ENCODE measurements around the gene NCOA3.
"Not testable (repeated sequence)": the region's sequence is repeated elsewhere in the genome, so short reads cannot be mapped to it uniquely, and the experiment has no call there.

Gene NCOA3

GRCh38 chr20:47588158-47588557 is 86.5 kb downstream of the NCOA3 start:
- no peak for DNase-seq (ENCODE audit: low spot score)
- in situ Hi-C loops (cut with MboI; ENCODE audit: low pct_unique_long_range_greater_than_20kb, low sequenced_read_pairs, unreplicated experiment) = no loop called here
- TF ChIP-seq CTCF (IDR thresholded peaks at IDR 0.05; ENCODE audit: extremely low read depth, insufficient read depth, missing control alignments) = no peak

GRCh38 chr20:47591231-47591630 is 89.5 kb downstream of the NCOA3 start:
- DNase-seq (ENCODE audit: low spot score) = no peak
- in situ Hi-C loops (cut with MboI; ENCODE audit: low pct_unique_long_range_greater_than_20kb, low sequenced_read_pairs, unreplicated experiment) = no loop called here
- no peak for TF ChIP-seq CTCF (IDR thresholded peaks at IDR 0.05; ENCODE audit: extremely low read depth, insufficient read depth, missing control alignments)

- no peak for TF ChIP-seq CTCF (IDR thresholded peaks at IDR 0.05; ENCODE audit: extremely low read depth, insufficient read depth, missing control alignments)
- DNase-seq (ENCODE audit: low spot score) = no peak
- in situ Hi-C loops (cut with MboI; ENCODE audit: low pct_unique_long_range_greater_than_20kb, low sequenced_read_pairs, unreplicated experiment) = no loop called here
These were observed 92.5 kb downstream of the NCOA3 start for GRCh38 chr20:47594157-47594556.

GRCh38 chr20:47595138-47595537 is 93.5 kb downstream of the NCOA3 start:
- DNase-seq (ENCODE audit: low spot score); in situ Hi-C loops (cut with MboI; ENCODE audit: low pct_unique_long_range_greater_than_20kb, low sequenced_read_pairs, unreplicated experiment): not testable (repeated sequence)

- no peak for TF ChIP-seq CTCF (IDR thresholded peaks at IDR 0.05; ENCODE audit: extremely low read depth, insufficient read depth, missing control alignments)
- in situ Hi-C loops (cut with MboI; ENCODE audit: low pct_unique_long_range_greater_than_20kb, low sequenced_read_pairs, unreplicated experiment) = no loop called here
These were observed 94.4 kb downstream of the NCOA3 start for GRCh38 chr20:47596003-47596571.

GRCh38 chr20:47597090-47597489 is 95.4 kb downstream of the NCOA3 start:
- DNase-seq (ENCODE audit: low spot score) = no peak
- in situ Hi-C loops (cut with MboI; ENCODE audit: low pct_unique_long_range_greater_than_20kb, low sequenced_read_pairs, unreplicated experiment) = no loop called here
- no peak for TF ChIP-seq CTCF (IDR thresholded peaks at IDR 0.05; ENCODE audit: extremely low read depth, insufficient read depth, missing control alignments)

More at GRCh38 chr20:47596003-47596571, 94.4 kb downstream of the NCOA3 start:
- no peak for DNase-seq (ENCODE audit: low spot score)

GRCh38 chr20:47598911-47599744 is 97.4 kb downstream of the NCOA3 start:
- in situ Hi-C loops (cut with MboI; ENCODE audit: low pct_unique_long_range_greater_than_20kb, low sequenced_read_pairs, unreplicated experiment) = no loop called here
- no peak for TF ChIP-seq CTCF (IDR thresholded peaks at IDR 0.05; ENCODE audit: extremely low read depth, insufficient read depth, missing control alignments)
- no peak for DNase-seq (ENCODE audit: low spot score)

Data from GM13977 (cell line).